NB4 (cell line): Measurements from ENCODE around the gene DHX16.
"Not testable (repeated sequence)": the region's sequence is repeated elsewhere in the genome, so short reads cannot be mapped to it uniquely, and the experiment has no call there.

Experiments
- CTCF ChIP-seq: IDR thresholded peaks from one replicate; pipeline ENCODE4 v1.5.1; 2012; ENCODE audit warnings: low read depth, low read length
- MAX ChIP-seq: IDR thresholded peaks from 2 replicates; pipeline ENCODE4 v1.6.1; 2011; ENCODE audit warnings: low read depth, low read length
- MYC ChIP-seq: IDR thresholded peaks from 2 replicates; pipeline ENCODE4 v1.6.1; 2011; ENCODE audit warnings: low read depth, low read length
- POLR2A ChIP-seq: IDR thresholded peaks from 2 replicates; pipeline ENCODE4 v1.6.1; 2011; ENCODE audit warnings: mild to moderate bottlenecking; ENCODE audit not compliant: insufficient read length; ENCODE audit errors: extremely low read depth

- TF ChIP-seq CTCF, MAX, POLR2A, MYC: not testable (repeated sequence)
Observed at GRCh38 chr6:30722025-30722279, 49.1 kb upstream of the DHX16 start.
